MM.1S (cell line): ENCODE results near the gene ARPIN.

Experiments
- CTCF ChIP-seq: fragments of 300-600 bp; sonication (generic); IDR thresholded peaks from 2 replicates; pipeline ENCODE4 v1.5.1; 2016; ENCODE audit warnings: antibody characterized with exemption, low read length, mixed read lengths
- EZH2 ChIP-seq: fragments of 300-600 bp; sonication (generic); optimal IDR thresholded peaks from 2 replicates; pipeline ENCODE3; 2017; ENCODE audit warnings: low read depth, mild to moderate bottlenecking, antibody characterized with exemption, low read length, mixed read lengths

GRCh38 chr15:89852342-89852995, 60.3 kb downstream of the ARPIN start:
- TF ChIP-seq CTCF, result no peak
- TF ChIP-seq EZH2, result no peak
